GM04503 (cell line): ENCODE data around the gene ZFYVE21.

ENCODE experiments used
- DNase-seq: peaks from one replicate; pipeline ENCODE4 v3.0.0-alpha.2; 2012; ENCODE audit warnings: low read depth

ZFYVE21 gene

DNA sequence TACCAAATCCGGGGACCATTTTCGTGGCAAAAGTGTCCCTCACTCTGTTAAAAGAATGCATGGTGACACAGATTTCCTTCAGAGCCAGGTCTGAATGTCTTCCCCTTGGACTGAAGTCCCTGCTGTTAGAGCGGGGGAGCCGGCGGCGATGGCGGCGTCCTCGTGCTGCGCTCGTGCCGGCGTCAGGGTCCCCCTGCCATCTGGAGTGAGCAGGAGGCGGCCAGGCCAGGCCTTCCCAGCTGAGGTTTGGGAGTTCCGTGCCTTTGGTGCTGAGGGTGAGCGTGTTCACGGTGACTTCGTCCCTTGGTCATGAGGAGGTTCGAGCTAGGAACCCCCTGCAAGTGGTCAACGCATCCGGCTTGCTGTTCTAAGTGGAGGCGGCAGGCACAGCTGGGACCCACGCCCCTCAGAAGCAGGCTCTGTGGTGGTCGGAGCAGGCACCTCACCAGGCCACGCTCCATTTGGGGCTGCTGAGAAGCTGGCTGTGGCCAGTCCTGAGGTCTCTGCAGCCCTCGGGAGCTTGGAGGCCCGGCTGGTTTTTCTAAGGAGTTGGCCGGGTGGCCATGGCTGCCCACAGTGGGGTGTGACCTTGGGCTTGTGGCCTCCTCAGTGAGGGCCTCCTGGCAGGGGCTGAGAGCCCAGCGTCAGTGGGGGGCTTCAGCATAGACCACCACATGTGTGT, 9.5 kb downstream of the ZFYVE21 start:
- no peak for DNase-seq

DNA sequence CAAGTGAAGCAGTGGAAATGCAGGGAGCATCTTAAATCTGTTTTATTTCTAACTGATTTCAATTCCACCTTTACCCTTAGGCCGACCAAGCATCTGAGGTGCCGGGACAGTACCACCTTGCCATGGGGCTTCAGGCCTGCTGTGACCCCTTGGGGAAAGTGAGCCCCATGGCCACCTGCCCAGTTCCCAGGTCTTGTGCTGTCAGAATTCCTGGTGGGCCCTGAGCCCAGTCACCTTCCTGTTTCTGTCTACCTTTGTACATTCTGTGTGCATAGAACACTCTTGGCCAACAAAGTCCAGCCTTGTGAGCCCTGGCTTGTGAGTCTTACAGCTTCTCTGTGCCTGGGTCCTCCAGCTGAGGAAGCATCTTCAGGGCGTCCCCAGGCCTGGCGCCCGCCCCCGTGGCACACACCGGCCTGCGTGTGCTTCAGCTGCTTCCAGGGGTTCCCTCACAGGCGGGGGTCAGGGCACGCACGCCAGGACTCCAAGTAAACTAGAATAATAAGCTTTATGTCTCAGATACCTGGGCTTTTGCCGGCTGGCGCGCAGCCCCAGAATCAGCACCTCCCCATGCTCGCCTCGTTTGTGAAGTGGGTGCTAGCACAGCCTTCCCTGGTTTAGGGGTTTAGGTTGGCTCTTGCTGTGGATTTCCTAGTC, 10.3 kb downstream of the ZFYVE21 start:
- no peak for DNase-seq

GRCh38 chr14:103726474-103726873, 10.9 kb downstream of the ZFYVE21 start:
- no peak for DNase-seq

DNA sequence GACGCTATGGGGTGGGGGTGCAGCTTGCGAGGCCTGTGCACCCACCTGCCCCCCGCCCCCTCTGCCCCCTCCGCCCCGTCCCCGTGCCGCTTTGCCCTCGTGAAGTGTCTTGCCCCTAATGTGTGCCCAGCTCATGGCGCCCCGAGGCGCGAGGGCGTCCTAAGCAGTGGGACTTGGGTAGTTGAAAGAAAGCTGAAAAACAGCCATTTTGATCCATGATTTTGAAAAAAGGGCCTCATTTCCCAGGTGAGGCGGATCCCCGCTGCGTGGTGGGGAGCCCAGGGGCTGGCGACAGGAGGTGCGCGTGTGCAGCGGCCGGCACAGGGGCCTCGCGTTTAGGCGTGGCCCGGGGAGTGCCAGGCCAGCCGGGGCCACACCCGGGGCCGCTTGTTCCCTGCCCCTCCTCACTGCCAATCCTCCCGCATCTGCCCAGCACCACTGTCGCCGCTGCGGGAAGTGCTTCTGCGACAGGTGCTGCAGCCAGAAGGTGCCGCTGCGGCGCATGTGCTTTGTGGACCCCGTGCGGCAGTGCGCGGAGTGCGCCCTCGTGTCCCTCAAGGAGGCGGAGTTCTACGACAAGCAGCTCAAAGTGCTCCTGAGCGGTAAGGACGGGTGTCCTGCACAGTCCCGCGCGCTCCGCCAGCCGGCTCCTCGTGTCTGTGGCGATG, 11.8 kb downstream of the ZFYVE21 start:
- no peak for DNase-seq

DNA sequence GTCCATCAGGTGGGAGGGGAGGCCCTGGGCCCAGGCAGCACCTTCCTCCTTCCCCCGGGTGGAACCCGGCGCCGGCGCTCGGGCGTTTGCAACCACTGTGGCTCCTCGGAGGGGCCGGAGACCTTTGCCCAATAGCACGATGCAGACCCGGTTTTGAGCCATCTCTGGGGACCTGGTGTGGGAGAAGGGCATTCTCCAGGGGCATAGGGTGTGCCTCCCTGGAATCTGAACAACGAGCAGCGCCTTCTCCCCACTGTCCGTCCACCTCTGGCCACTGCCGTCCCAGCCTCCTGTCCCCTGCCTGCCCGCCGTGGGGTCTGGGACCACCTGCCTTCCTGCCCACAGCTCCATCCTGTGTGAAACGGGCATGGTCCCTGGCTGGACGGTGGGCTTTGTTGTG, 12.5 kb downstream of the ZFYVE21 start:
- no peak for DNase-seq

DNA sequence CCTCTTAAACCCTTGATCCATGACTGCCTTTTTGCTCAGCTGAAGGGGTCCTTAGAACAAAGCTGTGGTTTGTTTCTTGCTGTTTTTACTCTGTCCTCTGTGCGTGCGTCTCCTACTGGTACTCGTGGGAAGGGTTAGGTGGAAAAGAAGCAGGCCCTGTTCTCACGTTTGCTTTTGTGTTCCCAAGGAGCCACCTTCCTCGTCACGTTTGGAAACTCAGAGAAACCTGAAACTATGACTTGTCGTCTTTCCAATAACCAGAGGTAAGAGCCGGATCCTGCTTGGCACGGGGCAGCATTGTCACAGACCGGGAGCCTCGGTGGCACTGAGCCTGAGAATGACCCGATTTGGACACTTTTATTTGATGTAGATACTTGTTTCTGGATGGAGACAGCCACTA, 13.1 kb downstream of the ZFYVE21 start:
- DNase-seq: no peak

DNA sequence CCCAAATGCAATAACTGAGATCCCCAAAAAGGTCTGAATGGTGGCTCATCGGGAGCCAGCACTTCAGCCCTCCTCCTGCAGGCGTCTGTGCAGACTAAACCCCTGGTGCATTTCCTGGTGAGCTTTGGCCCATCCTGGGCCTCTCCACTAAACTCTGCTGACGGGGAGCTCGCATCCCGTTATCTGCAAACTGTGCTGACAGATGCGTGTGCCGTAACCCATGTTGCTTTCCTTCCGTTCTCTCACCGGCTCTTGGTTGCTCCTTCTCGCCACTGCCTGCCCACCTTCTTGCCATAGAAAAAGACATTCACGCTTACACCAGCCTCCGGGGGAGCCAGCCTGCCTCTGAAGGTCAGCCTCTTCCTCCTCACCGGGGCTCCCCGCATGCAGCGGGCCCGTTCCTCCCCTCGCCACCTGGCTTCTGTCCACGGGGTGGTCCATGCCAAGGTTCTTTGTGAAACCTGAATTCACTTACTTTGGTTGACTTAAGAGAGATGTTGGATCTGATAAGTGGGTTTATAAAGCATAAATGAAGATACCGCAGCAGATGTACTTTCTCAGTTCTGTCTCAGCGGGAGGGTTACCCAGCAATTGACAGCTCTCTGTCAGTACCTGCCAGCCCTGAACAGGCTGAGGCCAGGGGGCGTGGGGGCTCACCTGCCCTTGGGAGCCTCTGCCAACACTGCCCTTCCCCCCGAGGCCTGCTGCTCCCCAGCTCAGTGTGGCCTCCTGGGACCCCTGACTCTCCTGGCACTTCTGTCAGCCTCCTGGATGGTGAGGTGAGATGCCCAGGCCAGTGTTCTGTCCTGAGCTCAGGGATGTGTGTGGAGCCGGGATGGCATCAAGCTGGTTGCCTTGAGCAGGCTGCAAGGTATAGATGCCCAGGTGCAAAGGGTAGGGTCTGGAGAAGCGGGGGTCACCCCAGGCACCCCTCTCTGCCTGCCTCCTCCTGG, 14.2 kb downstream of the ZFYVE21 start:
- no peak for DNase-seq

GRCh38 chr14:103730490-103731035, 15.0 kb downstream of the ZFYVE21 start:
- DNase-seq: no peak

DNA sequence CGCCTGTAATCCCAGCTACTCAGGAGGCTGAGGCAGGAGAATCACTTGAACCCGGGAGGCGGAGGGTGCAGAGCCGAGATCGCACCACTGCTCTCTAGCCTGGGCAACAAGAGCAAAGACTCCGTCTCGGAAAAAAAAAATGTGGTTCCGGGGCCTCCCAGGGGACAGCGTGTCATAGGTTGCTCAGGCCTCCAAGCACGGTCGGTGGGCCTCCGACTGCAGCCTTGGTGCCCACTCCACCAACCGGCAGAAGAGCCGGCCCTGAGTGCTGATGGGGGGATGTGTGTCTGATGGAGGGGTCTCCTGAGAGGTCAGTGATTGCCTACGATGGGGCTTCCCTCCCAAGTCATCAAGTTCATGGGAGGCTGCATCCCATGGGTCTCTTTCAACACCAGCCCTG, 15.9 kb downstream of the ZFYVE21 start:
- no peak for DNase-seq

GRCh38 chr14:103731916-103732867, 16.6 kb downstream of the ZFYVE21 start:
- no peak for DNase-seq

GRCh38 chr14:103732868-103733620, 17.4 kb downstream of the ZFYVE21 start:
- DNase-seq: no peak

DNA sequence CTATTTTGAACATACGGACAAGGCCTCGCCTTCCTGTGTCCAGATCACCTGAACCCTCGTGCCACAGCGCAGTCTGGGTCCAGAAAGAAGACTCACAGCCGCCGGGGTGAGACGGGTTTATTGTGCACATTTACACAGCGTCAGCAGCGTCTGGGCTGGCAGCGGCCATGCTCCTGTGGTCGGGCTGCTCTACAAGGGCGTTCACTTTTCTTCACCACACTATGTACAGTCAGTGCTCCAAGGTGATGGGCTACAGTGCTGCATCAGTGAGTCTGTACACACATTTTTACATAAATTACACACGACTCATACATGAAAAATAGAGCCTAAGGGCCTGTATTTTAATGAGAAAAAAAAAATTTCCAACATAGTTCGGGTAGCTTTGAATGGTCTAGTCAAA, 18.0 kb downstream of the ZFYVE21 start:
- DNase-seq: no peak

- no peak for DNase-seq
Observed at GRCh38 chr14:103734081-103734888, 18.7 kb downstream of the ZFYVE21 start.

DNA sequence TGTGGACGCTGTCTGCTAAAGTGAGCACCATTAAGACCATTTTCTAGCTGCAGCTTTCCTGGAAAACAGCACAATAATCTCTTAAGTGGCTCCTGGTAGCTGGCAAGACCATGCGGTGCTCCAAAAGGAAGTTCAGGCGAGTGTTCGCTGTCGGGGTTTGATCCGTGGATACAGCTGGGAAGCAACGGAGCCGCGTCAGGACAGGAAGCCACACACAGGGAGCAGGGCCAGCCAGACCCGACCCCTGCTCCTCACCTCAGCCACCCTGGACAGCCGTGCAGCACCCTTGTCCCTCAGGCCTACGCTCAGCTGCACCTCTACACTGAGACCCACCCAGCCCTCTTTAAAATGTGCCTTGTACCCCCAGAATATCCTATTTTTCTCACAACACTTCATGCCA, 19.4 kb downstream of the ZFYVE21 start:
- no peak for DNase-seq

DNA sequence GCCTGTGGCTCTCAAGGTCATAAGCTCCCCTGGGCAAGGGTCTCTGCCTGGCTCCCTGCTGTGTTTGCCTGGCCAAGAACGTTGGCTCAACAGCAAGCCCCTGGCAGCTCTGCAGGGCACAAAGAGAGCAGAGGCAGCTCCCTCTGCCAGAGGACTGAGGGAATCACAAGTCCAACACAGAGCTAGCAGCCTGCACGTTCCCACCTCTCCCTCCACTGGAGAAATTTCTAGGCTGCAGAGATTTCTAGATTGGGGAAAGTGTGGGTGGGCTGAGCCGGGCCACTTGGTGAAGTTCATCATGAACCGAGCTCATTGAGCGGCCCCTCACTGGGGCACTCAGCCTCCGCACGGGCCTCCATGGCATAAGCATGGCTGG, 19.8 kb downstream of the ZFYVE21 start:
- DNase-seq: no peak

DNA sequence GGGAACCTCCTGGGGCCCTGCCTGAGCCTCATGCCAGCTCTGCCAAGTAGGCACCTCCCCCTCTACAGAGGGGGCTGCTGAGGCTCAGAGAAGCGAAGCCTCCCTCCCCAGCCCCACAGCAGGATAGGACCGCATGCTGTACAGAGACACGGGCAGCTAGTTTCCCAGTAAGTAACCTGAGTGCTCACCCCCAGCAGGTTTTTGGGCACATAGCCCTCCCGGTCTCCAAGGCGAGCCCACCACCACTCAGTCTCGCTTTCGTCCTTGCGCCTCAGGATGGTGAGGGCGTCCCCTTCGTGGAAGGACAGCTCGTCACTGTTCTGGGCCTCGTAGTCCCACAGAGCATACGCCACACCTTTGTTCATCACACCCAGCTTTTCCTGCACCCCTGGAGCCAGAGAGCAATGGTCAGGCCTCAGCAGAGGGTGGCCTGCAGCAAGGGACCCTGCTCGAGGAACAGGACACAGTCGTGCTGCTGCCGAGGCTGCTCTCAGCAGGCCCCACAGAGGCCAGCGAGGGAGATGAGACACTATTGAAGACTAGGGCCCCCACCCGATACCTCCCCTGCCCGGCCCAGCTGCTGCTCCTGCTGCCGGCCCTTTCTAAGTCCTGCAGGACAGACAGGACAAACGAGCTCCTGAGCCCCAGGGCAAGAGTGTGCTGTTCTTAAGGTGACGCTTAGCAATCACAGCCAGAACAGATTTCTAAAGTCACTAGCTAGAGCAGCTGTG, 20.4 kb downstream of the ZFYVE21 start:
- no peak for DNase-seq

GRCh38 chr14:103736546-103737431, 21.2 kb downstream of the ZFYVE21 start:
- DNase-seq: no peak
